Measurements from ENCODE around the gene SFI1.
"Not testable (repeated sequence)": the region's sequence is repeated elsewhere in the genome, so short reads cannot be mapped to it uniquely, and the experiment has no call there.

Gene SFI1

GRCh38 chr22:31637891-31638618, 141.7 kb downstream of the SFI1 start:
- peak overlapping the region; percentile 83 for H3K27ac Mint-ChIP-seq
- peaks cover 42% of the 10 kb centered on the region for H3K36me3 Mint-ChIP-seq
- DNase-seq (ENCODE audit: low spot score in 2 of 2) (no peak), ATAC-seq (peak; percentile 78)
- H3K4me1 Mint-ChIP-seq: peaks cover 58% of the 10 kb centered on the region
- H3K9me3 Mint-ChIP-seq: no peaks in the 10 kb centered on the region
- H3K4me3 Mint-ChIP-seq: peak overlapping the region; percentile 60

DNA sequence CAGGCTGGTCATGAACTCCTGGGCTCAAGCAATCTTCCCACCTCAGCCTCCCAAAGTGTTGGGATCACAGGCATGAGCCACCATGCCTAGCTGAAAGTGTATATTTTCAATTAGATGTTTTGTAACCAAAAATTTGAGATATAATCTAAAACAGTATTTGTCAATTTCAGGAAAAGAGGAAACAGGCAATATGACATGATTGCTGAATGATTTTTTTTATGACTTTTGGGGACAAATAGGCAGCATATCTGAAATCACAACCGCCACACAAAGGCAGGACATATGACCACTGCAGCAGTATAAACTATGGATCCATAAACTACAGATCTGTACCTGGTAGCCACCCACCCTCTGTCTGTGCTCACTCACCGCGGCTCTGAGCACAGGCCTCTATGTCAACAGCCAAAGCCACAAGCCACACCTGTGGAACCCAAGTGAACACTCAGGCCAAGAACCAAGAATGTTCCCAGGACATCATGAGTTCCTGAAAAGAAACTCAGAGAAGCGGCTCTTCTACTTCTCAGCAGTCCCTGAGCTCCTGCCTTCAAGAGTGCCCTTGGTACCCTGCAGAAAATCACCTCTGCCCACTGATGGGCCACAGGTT, 143.2 kb downstream of the SFI1 start:
- Mint-ChIP-seq H3K9me3 (no peaks in the 10 kb centered on the region), H3K27ac (peak overlapping the region; percentile 83), H3K4me3 (peak overlapping the region; percentile 60), H3K36me3 (peaks cover 48% of the 10 kb centered on the region), H3K4me1 (peaks cover 50% of the 10 kb centered on the region)
- DNase-seq (ENCODE audit: low spot score in 2 of 2) (no peak), ATAC-seq (peak; percentile 57)

- peak; percentile 93 for ATAC-seq
- H3K36me3 Mint-ChIP-seq: peaks cover 84% of the 10 kb centered on the region
- DNase-seq (ENCODE audit: low spot score in 2 of 2): no peak
These were observed 150.1 kb downstream of the SFI1 start for GRCh38 chr22:31646186-31647019.

GRCh38 chr22:31647066-31647465, 150.7 kb downstream of the SFI1 start:
- Mint-ChIP-seq H3K36me3 (peaks cover 83% of the 10 kb centered on the region), H3K4me3 (no peak overlapping the region), H3K27ac (peak overlapping the region; percentile 85), H3K4me1 (peaks cover 29% of the 10 kb centered on the region), H3K9me3 (no peaks in the 10 kb centered on the region)
- DNase-seq (ENCODE audit: low spot score in 2 of 2) (no peak), ATAC-seq (no peak)

More at GRCh38 chr22:31646186-31647019, 150.1 kb downstream of the SFI1 start:
- Mint-ChIP-seq H3K4me1 (peaks cover 26% of the 10 kb centered on the region), H3K9me3 (no peaks in the 10 kb centered on the region), H3K4me3 (no peak overlapping the region), H3K27ac (peak overlapping the region; percentile 85)

DNA sequence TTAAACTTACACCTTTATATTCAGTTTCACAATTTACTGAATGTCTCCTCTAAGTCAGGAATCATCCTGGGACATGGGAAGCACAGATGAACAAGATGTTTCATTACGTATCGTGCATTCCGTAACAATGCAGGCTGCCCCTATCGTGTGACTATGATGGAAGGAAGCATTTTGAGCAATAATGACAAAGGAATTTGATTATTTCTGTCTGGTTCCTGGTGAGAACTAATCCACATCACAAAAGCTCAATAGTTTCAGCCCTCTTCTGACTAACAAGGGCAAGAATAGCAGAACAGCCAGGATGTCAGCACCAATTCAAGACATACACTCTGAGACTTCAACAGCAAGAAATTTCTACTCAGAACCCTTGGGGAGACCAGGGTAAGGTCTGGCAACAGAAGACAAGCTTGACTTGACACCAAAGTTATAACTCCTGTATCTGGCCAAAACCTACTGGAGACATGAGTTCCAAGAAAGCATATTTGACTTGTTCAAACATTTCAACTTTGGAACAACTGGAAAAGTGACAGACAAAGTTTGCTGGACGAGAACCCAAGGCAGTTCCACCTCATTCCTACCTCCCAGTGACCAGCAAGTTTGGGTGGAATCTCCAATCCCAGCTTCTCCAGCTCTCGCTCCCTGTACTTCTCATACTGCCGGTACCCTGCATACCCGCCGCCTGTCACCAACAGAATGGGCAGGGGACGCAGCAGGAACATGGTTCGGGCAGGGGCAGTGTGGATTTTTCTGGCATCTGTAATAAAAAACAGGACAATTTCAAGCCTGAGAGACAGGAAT, 151.4 kb downstream of the SFI1 start:
- no peaks in the 10 kb centered on the region for H3K9me3 Mint-ChIP-seq
- ATAC-seq: no peak
- peaks cover 29% of the 10 kb centered on the region for H3K4me1 Mint-ChIP-seq
- no peak for DNase-seq (ENCODE audit: low spot score in 2 of 2)
- H3K36me3 Mint-ChIP-seq: peaks cover 76% of the 10 kb centered on the region
- H3K4me3 Mint-ChIP-seq: no peak overlapping the region
- peak overlapping the region; percentile 85 for H3K27ac Mint-ChIP-seq

DNA sequence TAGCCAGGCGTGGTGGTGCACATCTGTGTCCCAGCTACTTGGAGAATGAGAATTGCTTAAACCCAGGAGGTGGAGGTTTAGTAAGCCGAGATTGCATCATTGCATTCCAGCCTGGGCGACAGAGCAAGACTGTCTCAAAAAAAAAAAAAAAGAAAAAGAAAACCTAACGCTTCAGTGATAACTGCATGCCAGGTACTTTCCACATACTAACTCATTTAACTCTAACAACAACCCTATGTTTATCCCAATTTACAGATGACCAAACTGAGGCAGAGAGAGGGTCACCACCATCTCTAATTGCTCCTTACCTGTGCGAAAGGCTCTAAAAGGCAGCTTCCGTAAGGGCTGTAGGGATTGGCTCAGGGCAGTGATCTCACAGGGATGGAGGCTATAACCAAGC, 154.1 kb downstream of the SFI1 start:
- peaks cover 53% of the 10 kb centered on the region for H3K36me3 Mint-ChIP-seq
- no peaks in the 10 kb centered on the region for H3K9me3 Mint-ChIP-seq
- H3K27ac Mint-ChIP-seq: peak overlapping the region; percentile 34
- no peak overlapping the region for H3K4me3 Mint-ChIP-seq
- peaks cover 44% of the 10 kb centered on the region for H3K4me1 Mint-ChIP-seq
- DNase-seq (ENCODE audit: low spot score in 2 of 2) (no peak), ATAC-seq (no peak)

DNA sequence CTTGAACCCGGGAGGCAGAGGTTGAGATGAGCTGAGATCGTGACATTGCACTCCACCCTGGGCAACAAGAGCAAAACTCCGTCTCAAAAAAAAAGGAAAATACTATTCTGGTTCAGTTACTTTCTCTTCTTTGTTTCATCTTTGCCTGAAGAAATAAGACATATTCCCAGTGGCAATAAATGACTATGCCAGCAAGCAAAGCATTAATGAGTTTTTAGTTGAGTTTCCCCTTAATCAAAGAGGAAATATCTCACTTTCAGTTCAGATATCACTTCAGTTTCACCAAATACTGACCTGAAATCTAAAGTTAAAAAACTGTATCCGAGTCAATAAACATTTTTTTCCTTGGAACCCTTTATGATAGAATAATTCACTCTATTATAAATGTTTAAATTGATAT, 155.3 kb downstream of the SFI1 start:
- no peak for ATAC-seq
- DNase-seq (ENCODE audit: low spot score in 2 of 2): no peak
- Mint-ChIP-seq H3K4me3 (no peak overlapping the region), H3K4me1 (peaks cover 38% of the 10 kb centered on the region), H3K27ac (peak overlapping the region; percentile 40), H3K9me3 (no peaks in the 10 kb centered on the region), H3K36me3 (peaks cover 40% of the 10 kb centered on the region)

DNA sequence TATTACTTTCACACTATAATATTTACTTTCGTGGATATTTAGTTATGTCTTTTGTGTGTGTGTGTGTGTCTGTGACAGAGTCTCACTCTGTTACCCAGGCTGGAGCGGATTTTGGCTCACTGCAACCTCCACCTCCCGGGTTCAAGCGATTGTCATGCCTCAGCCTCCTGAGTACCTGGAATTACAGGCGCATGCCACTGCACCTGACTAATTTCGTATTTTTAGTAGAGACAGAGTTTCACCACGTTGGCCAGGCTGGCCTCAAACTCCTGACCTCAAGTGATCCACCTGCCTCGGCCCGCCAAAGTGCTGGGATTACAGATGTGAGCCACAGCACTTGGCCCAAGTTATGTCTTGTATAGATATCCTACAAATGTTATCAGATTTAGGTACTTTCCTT, 155.8 kb downstream of the SFI1 start:
- H3K4me3 Mint-ChIP-seq: no peak overlapping the region
- no peak overlapping the region for H3K27ac Mint-ChIP-seq
- ATAC-seq: no peak
- peaks cover 37% of the 10 kb centered on the region for H3K36me3 Mint-ChIP-seq
- no peaks in the 10 kb centered on the region for H3K9me3 Mint-ChIP-seq
- DNase-seq (ENCODE audit: low spot score in 2 of 2): no peak
- H3K4me1 Mint-ChIP-seq: peaks cover 36% of the 10 kb centered on the region

- Mint-ChIP-seq H3K4me1 (peaks cover 34% of the 10 kb centered on the region), H3K27ac (no peak overlapping the region), H3K9me3 (no peaks in the 10 kb centered on the region), H3K4me3 (no peak overlapping the region), H3K36me3 (peaks cover 27% of the 10 kb centered on the region)
- DNase-seq (ENCODE audit: low spot score in 2 of 2) (no peak), ATAC-seq (no peak)
These were observed 156.8 kb downstream of the SFI1 start for GRCh38 chr22:31652911-31653684.

- Mint-ChIP-seq H3K9me3 (no peaks in the 10 kb centered on the region), H3K36me3 (peaks cover 18% of the 10 kb centered on the region), H3K4me3 (no peak overlapping the region), H3K4me1 (peaks cover 39% of the 10 kb centered on the region), H3K27ac (no peak overlapping the region)
- ATAC-seq (no peak), DNase-seq (ENCODE audit: low spot score in 2 of 2) (no peak)
These were observed 157.6 kb downstream of the SFI1 start for GRCh38 chr22:31653944-31654343.

- no peak overlapping the region for H3K4me3 Mint-ChIP-seq
- DNase-seq (ENCODE audit: low spot score in 2 of 2): no peak
- H3K36me3 Mint-ChIP-seq: peaks cover 14% of the 10 kb centered on the region
- ATAC-seq: no peak
- H3K27ac Mint-ChIP-seq: no peak overlapping the region
- H3K4me1 Mint-ChIP-seq: peaks cover 44% of the 10 kb centered on the region
- H3K9me3 Mint-ChIP-seq: no peaks in the 10 kb centered on the region
These were observed 158.1 kb downstream of the SFI1 start for GRCh38 chr22:31654408-31654807.

GRCh38 chr22:31659246-31659645, 162.9 kb downstream of the SFI1 start:
- Mint-ChIP-seq H3K4me1 (peaks cover 48% of the 10 kb centered on the region), H3K36me3 (peaks cover 20% of the 10 kb centered on the region), H3K4me3 (no peak overlapping the region), H3K27ac (no peak overlapping the region), H3K9me3 (no peaks in the 10 kb centered on the region)
- DNase-seq (ENCODE audit: low spot score in 2 of 2) (no peak), ATAC-seq (no peak)

DNA sequence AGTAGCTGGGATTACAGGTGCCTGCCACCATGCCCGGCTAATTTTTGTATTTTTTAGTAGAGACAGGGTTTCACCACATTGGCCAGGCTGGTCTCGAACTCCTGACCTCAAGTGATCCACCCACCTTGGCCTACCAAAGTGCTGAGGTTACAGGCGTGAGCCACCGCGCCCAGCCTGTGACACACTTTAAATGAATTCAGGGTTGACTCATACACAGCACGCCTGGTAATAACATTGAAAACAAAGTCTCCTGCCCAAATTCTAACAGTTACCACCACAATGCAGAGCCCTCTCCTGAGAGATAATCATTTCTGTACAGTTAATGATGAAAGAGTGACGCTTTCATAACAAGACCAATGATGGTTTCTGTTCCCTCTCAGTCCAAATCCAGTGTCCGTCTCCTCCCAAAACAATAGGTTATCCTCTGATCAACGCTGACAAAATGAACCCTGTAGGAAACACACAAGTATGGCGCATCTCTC, 164.6 kb downstream of the SFI1 start:
- Mint-ChIP-seq H3K4me1 (peaks cover 51% of the 10 kb centered on the region), H3K4me3 (peak overlapping the region; percentile 97), H3K36me3 (peaks cover 20% of the 10 kb centered on the region), H3K27ac (peak overlapping the region; percentile 98)
- not testable (repeated sequence) for H3K9me3 Mint-ChIP-seq
- DNase-seq (ENCODE audit: low spot score in 2 of 2) (peak in 1 of 2 donors; percentile 76), ATAC-seq (peak; percentile 81)
